ENCODE data around the gene SPTLC3.

The SPTLC3 gene

GRCh38 chr20:13141546-13141945 lies 132.8 kb downstream of the SPTLC3 start:
- no peak for FAIRE-seq

GRCh38 chr20:13142143-13142542 lies 133.4 kb downstream of the SPTLC3 start:
- FAIRE-seq = no peak

- peak; percentile 54 for FAIRE-seq
These were observed 138.5 kb downstream of the SPTLC3 start for GRCh38 chr20:13147071-13147963.

- FAIRE-seq = peak; percentile 82
These were observed 139.2 kb downstream of the SPTLC3 start for GRCh38 chr20:13147971-13148370.

GRCh38 chr20:13148402-13148801 lies 139.6 kb downstream of the SPTLC3 start:
- FAIRE-seq = no peak

- FAIRE-seq = no peak
These were observed 140.2 kb downstream of the SPTLC3 start for GRCh38 chr20:13148961-13149360.

GRCh38 chr20:13149371-13150105 lies 140.8 kb downstream of the SPTLC3 start:
- no peak for FAIRE-seq

- FAIRE-seq = no peak
These were observed 149.6 kb downstream of the SPTLC3 start for GRCh38 chr20:13158369-13158768.

- no peak for FAIRE-seq
These were observed 151.1 kb downstream of the SPTLC3 start for GRCh38 chr20:13159889-13160288.

- FAIRE-seq = no peak
These were observed 156.4 kb downstream of the SPTLC3 start for GRCh38 chr20:13165203-13165602.

GRCh38 chr20:13166011-13166410 lies 157.2 kb downstream of the SPTLC3 start:
- FAIRE-seq = no peak

GRCh38 chr20:13166437-13166836 lies 157.7 kb downstream of the SPTLC3 start:
- FAIRE-seq = no peak

- FAIRE-seq = no peak
These were observed 160.3 kb downstream of the SPTLC3 start for GRCh38 chr20:13169086-13169485.

GRCh38 chr20:13170771-13171170 lies 162.0 kb downstream of the SPTLC3 start:
- FAIRE-seq = no peak

GRCh38 chr20:13173201-13173600 lies 164.4 kb downstream of the SPTLC3 start:
- FAIRE-seq = no peak

GRCh38 chr20:13174402-13174801 lies 165.6 kb downstream of the SPTLC3 start:
- no peak for FAIRE-seq

GRCh38 chr20:13180986-13181889 lies 172.5 kb downstream of the SPTLC3 start:
- FAIRE-seq = no peak

GRCh38 chr20:13183005-13183404 lies 174.2 kb downstream of the SPTLC3 start:
- no peak for FAIRE-seq

GRCh38 chr20:13186043-13186774 lies 177.4 kb downstream of the SPTLC3 start:
- no peak for FAIRE-seq

GRCh38 chr20:13187899-13188298 lies 179.1 kb downstream of the SPTLC3 start:
- FAIRE-seq = no peak

- no peak for FAIRE-seq
These were observed 190.5 kb downstream of the SPTLC3 start for GRCh38 chr20:13199279-13199678.

Data from endometrium (tissue), 2 donors.